Body of pancreas (tissue), 4 donors: Measurements from ENCODE around the gene IL17C.

Source experiments
- POLR2A ChIP-seq, 3 donors: fragments of 450-650 bp; IDR thresholded peaks; one replicate each; pipeline ENCODE4 v1.6.1; 2016; ENCODE audit warnings: antibody characterized with exemption in 3 of 3, mild to moderate bottlenecking in 2 of 3
- TF ChIP-seq, protein P1 (sequence below), 7 experiments: fragments of 450-650 bp in 4 of 7; fragments of 200-600 bp in 3 of 7; sonication (generic) in 3 of 7; IDR thresholded peaks; one replicate each; pipeline ENCODE4 v1.5.1; 2016 to 2019; ENCODE audit warnings: antibody characterized with exemption in 7 of 7

DNA sequence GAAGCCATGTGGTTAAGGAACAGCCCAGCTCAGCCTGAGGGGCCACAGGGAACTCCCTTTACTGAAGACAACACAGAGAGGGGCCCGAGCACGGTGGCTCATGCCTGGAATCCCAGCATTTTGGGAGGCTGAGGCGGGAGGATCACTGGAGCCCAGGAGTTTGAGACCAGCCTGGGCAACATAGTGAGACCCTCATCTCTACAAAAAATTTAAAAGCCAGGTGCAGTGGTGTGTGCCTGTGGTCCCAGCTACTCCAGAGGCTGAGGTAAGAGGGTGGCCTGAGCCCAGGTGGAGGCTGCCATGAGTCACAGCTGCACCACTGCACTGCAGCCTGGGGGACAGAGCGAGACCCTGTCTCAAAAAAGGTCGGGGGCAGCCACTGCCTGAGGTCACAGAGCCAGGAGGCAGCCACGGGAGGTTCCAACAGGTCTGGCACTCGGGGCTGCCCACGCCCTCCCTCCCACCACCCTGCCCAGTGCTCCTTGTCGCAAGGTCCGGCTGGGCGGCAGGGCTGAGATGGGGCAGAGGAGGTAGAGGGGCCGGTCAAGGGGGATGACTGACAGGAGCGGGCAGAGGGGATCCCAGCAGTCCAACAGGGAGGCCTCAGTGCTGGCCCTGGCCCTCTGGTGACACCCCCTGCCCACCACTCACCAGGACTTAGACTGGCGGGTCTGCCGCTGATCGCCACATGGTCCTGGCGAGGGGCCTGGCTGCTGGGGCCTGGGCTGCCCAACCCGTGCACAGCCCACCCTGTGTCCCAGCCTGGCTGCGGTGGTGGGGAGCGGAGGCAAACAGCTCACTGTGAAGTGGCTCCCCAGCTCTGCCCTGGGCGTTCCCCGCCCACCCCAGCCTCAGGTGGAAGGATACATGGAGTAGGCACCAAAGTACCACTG is 9.1 kb downstream of the IL17C start:
- TF ChIP-seq, protein P1, sequence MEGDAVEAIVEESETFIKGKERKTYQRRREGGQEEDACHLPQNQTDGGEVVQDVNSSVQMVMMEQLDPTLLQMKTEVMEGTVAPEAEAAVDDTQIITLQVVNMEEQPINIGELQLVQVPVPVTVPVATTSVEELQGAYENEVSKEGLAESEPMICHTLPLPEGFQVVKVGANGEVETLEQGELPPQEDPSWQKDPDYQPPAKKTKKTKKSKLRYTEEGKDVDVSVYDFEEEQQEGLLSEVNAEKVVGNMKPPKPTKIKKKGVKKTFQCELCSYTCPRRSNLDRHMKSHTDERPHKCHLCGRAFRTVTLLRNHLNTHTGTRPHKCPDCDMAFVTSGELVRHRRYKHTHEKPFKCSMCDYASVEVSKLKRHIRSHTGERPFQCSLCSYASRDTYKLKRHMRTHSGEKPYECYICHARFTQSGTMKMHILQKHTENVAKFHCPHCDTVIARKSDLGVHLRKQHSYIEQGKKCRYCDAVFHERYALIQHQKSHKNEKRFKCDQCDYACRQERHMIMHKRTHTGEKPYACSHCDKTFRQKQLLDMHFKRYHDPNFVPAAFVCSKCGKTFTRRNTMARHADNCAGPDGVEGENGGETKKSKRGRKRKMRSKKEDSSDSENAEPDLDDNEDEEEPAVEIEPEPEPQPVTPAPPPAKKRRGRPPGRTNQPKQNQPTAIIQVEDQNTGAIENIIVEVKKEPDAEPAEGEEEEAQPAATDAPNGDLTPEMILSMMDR (IDR thresholded peaks at IDR 0.05) = no peak
- TF ChIP-seq POLR2A (IDR thresholded peaks at IDR 0.05) = no peak
